IMR-90 (cell line): ENCODE results near the gene LRP11. TPM values are rescaled to one million over a fixed set of nuclear protein-coding genes. Genes with fewer than 3 reads are reported as not detected.
A peak's percentile ranks its signal among the peaks of the same experiment; 100 is the strongest.

Experiments
- ATAC-seq: fragments of 200-7000 bp; cut with Tn5 transposase; 2 replicates; pipeline ENCODE4 v1.9.1; 2020; ENCODE audit warnings: low read depth, mild to moderate bottlenecking, moderate library complexity
- BruUV-seq: library from RNA; stranded (reverse); fragments of 400-500 nt; replicated peaks from 2 replicates; lab custom pipeline; 2021; lab: Mats Ljungman, UMichigan
- CTCF ChIA-PET: fragments of 300-600 bp; formaldehyde crosslinking; extraction: SDS; loops from one replicate; lab custom pipeline; 2021; ENCODE audit warnings: antibody characterized with exemption; lab: Yijun Ruan, JAX
- POLR2A ChIA-PET: fragments of 300-600 bp; sonication (Branson Sonifier 250); formaldehyde crosslinking; loops from one replicate; lab custom pipeline; 2022; ENCODE audit warnings: antibody characterized with exemption; ENCODE audit not compliant: unreplicated experiment; lab: Charles Lee
- DNase-seq: peaks from one replicate; pipeline ENCODE4 v3.0.0; 2013
- H2AFZ ChIP-seq: replicated peaks from 2 replicates; pipeline ENCODE3; 2013; ENCODE audit warnings: low read length, mild to moderate bottlenecking; ENCODE audit not compliant: poor library complexity
- H2AK5ac ChIP-seq: 2 replicates; pipeline ENCODE4 v1.6.1; 2013; ENCODE audit warnings: low read depth, low read length, inconsistent platforms
- H2AK9ac ChIP-seq: replicated peaks from 2 replicates; pipeline ENCODE3; 2013; ENCODE audit warnings: mild to moderate bottlenecking, low read depth, low read length, moderate library complexity; ENCODE audit not compliant: poor library complexity
- H2BK120ac ChIP-seq: 2 replicates; pipeline ENCODE4 v1.6.1; 2013; ENCODE audit warnings: low read depth, low read length, inconsistent platforms
- H2BK15ac ChIP-seq: 3 replicates; pipeline ENCODE4 v1.6.1; 2013; ENCODE audit warnings: low read depth, low read length, inconsistent platforms
- H2BK20ac ChIP-seq: 2 replicates; pipeline ENCODE4 v1.6.1; 2013; ENCODE audit warnings: low read depth, mild to moderate bottlenecking, inconsistent platforms, low read length, moderate library complexity
- H2BK5ac ChIP-seq: 2 replicates; pipeline ENCODE4 v1.6.1; 2013; ENCODE audit warnings: mild to moderate bottlenecking, low read depth, low read length, inconsistent platforms; ENCODE audit not compliant: poor library complexity, severe bottlenecking
- H3K14ac ChIP-seq: replicated peaks from 2 replicates; pipeline ENCODE4 v1.6.1; 2013; ENCODE audit warnings: low read depth, low read length, inconsistent platforms
- H3K18ac ChIP-seq: 2 replicates; pipeline ENCODE4 v1.6.1; 2013; ENCODE audit warnings: low read depth, low read length, control low read depth
- H3K23ac ChIP-seq: 2 replicates; pipeline ENCODE4 v1.6.1; 2013; ENCODE audit warnings: low read depth, low read length, inconsistent platforms
- H3K27ac ChIP-seq: 2 replicates; pipeline ENCODE4 v1.5.1; 2013; ENCODE audit warnings: mild to moderate bottlenecking, control low read depth, low read length; ENCODE audit not compliant: insufficient read depth
- H3K27me3 ChIP-seq: 2 replicates; pipeline ENCODE4 v1.6.1; 2013; ENCODE audit warnings: low read length; ENCODE audit not compliant: control insufficient read depth, insufficient read depth
- H3K36me3 ChIP-seq: 2 replicates; pipeline ENCODE4 v1.6.1; 2013; ENCODE audit warnings: low read length, mixed read lengths; ENCODE audit not compliant: control insufficient read depth, insufficient read depth
- H3K4ac ChIP-seq: 2 replicates; pipeline ENCODE4 v1.6.1; 2013; ENCODE audit warnings: low read depth, low read length, inconsistent platforms
- H3K4me1 ChIP-seq: 2 replicates; pipeline ENCODE4 v1.6.1; 2013; ENCODE audit warnings: low read length, mixed read lengths; ENCODE audit not compliant: control insufficient read depth, insufficient read depth
- H3K4me2 ChIP-seq: 2 replicates; pipeline ENCODE4 v1.6.1; 2013; ENCODE audit warnings: low read depth, mild to moderate bottlenecking, control low read depth, low read length, moderate library complexity
- H3K4me3 ChIP-seq: 2 replicates; pipeline ENCODE4 v1.5.1; 2013; ENCODE audit warnings: low read depth, mild to moderate bottlenecking, control low read depth, low read length, moderate library complexity; ENCODE audit not compliant: insufficient read depth
- H3K56ac ChIP-seq: 2 replicates; pipeline ENCODE4 v1.6.1; 2013; ENCODE audit warnings: low read length, inconsistent platforms; ENCODE audit not compliant: insufficient read depth; ENCODE audit errors: extremely low read depth
- H3K79me1 ChIP-seq, 2 experiments: 2 replicates each; pipeline ENCODE4 v1.6.1; 2013; ENCODE audit warnings: low read length in 2 of 2, inconsistent platforms in 1 of 2, low read depth in 1 of 2
- H3K9ac ChIP-seq: 2 replicates; pipeline ENCODE4 v1.6.1; 2013; ENCODE audit warnings: low read depth, low read length, control low read depth
- H3K9me1 ChIP-seq: 2 replicates; pipeline ENCODE4 v1.6.1; 2013; ENCODE audit warnings: low read length, inconsistent platforms; ENCODE audit not compliant: insufficient read depth
- H3K9me3 ChIP-seq: 2 replicates; pipeline ENCODE4 v1.6.1; 2013; ENCODE audit warnings: low read length; ENCODE audit not compliant: control insufficient read depth, insufficient read depth
- H4K20me1 ChIP-seq: 2 replicates; pipeline ENCODE4 v1.6.1; 2013; ENCODE audit warnings: low read length, inconsistent platforms; ENCODE audit not compliant: insufficient read depth
- H4K5ac ChIP-seq: 2 replicates; pipeline ENCODE4 v1.6.1; 2013; ENCODE audit warnings: mild to moderate bottlenecking, low read depth, low read length, control low read depth
- H4K8ac ChIP-seq, 2 experiments: 2 replicates each; pipeline ENCODE4 v1.6.1; 2013; ENCODE audit warnings: low read depth in 2 of 2, low read length in 2 of 2, control low read depth in 1 of 2, inconsistent platforms in 1 of 2
- H4K91ac ChIP-seq: 2 replicates; pipeline ENCODE4 v1.6.1; 2013; ENCODE audit warnings: low read depth, low read length, inconsistent platforms; ENCODE audit not compliant: insufficient read depth
- BHLHE40 ChIP-seq: fragments of 150-350 bp; IDR thresholded peaks from 2 replicates; pipeline ENCODE4 v1.6.1; 2016; ENCODE audit warnings: mild to moderate bottlenecking, low read depth, low read length
- FOS ChIP-seq: fragments of 150-350 bp; IDR thresholded peaks from 2 replicates; pipeline ENCODE4 v1.6.1; 2016; ENCODE audit warnings: low read depth, low read length
- MAFK ChIP-seq: IDR thresholded peaks from 2 replicates; pipeline ENCODE4 v1.6.1; 2012; ENCODE audit warnings: low read depth, low read length, improper control_type of control experiment
- MAZ ChIP-seq: IDR thresholded peaks from 2 replicates; pipeline ENCODE4 v1.6.1; 2012; ENCODE audit warnings: low read depth, mild to moderate bottlenecking, low read length, improper control_type of control experiment, moderate library complexity, borderline replicate concordance
- NFE2L2 ChIP-seq: fragments of 150-350 bp; IDR thresholded peaks from 2 replicates; pipeline ENCODE4 v1.6.1; 2016; ENCODE audit warnings: low read depth, mild to moderate bottlenecking, low read length
- RAD21 ChIP-seq: IDR thresholded peaks from 2 replicates; pipeline ENCODE4 v1.6.1; 2012; ENCODE audit warnings: low read length, improper control_type of control experiment
- RCOR1 ChIP-seq: IDR thresholded peaks from 2 replicates; pipeline ENCODE4 v1.6.1; 2012; ENCODE audit warnings: mild to moderate bottlenecking, low read length, improper control_type of control experiment; ENCODE audit not compliant: insufficient replicate concordance
- WGBS, 2 experiments: methylation state at CpG; one replicate each; pipeline versions ENCODE4 v1.1.5 to v1.1.7; 2013; ENCODE audit warnings: missing lambda C conversion rate in 2 of 2; ENCODE audit not compliant: insufficient read length in 1 of 2; ENCODE audit errors: extremely low coverage in 2 of 2; 5-methylcytosine and 5-hydroxymethylcytosine counted together
- dilution Hi-C: fragments of 300-500 bp; cut with HindIII; formaldehyde crosslinking; loops from one replicate; pipeline ENCODE4 v1.14.3; 2018; ENCODE audit warnings: low sequenced_read_pairs; ENCODE audit not compliant: unreplicated experiment
- in situ Hi-C: fragments of 300-500 bp; cut with MboI; formaldehyde crosslinking; loops from 3 replicates; pipeline ENCODE4 v1.14.3; 2019; ENCODE audit warnings: low sequenced_read_pairs, inconsistent platforms, mixed read lengths
- intact Hi-C: fragments of 100-400 bp; cut with micrococcal nuclease; formaldehyde crosslinking; loops from 2 replicates; pipeline ENCODE4 v1.10.0; 2022
- polyA plus RNA-seq, 3 experiments: library from polyadenylated mRNA; depleted of rRNA; stranded (reverse); fragments of >200 nt; gene quantifications; 2 replicates each; pipeline ENCODE4 v1.2.3, GENCODE V29; 2012; ENCODE audit warnings: low replicate concordance in 1 of 3
- total RNA-seq: library from RNA; depleted of rRNA; stranded (reverse); fragments of >200 nt; gene quantifications from 2 replicates; pipeline ENCODE4 v1.2.3, GENCODE V29; 2012

Gene LRP11
- total and polyA plus RNA-seq, 2 of the 4 experiments (the other 2 are of a cell fraction) = 48.8 to 63.8 TPM

DNA sequence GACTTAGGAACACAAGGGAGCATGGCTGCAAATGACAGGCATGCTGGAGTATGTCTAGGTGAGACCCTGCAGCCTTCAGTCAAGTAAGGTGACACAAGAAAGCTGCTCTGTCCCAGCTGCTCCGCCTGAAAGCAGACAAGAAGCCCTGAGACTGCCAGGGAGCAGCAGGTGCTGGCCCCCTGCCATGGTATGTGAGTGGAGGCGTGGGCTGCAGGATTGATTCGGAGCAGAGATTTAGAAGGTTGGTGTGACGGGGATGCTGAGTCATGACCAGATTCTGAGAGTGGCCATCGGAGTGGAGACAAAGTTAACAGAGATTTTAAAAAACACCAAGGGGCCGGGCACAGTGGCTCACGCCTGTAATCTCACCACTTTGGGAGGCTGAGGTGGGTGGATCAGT lies 17.8 kb downstream of the LRP11 start:
- Histone ChIP-seq H3K36me3 (peaks cover 14% of the 10 kb centered on the region), H2BK15ac (peak overlapping the region; percentile 93; the same call in 2 of the 3 replicates), H3K4ac (peak overlapping the region; percentile 93), H2BK5ac (peak overlapping the region; percentile 43), H2AK9ac (peak overlapping the region; percentile 82), H2BK20ac (peak overlapping the region; percentile 78), H3K9me1 (peaks cover 41% of the 10 kb centered on the region), H3K4me1 (peaks cover 31% of the 10 kb centered on the region), H3K4me2 (peak overlapping the region; percentile 2; the same call in 1 of the 2 replicates), H4K91ac (peak overlapping the region; percentile 92), H3K14ac (peak overlapping the region; percentile 62), H3K18ac (peak overlapping the region; percentile 0), H3K9me3 (no peaks in the 10 kb centered on the region), H4K5ac (no peak overlapping the region), H2BK120ac (peak overlapping the region; percentile 88), H3K9ac (no peak overlapping the region), H3K56ac (0 out of 2 replicates have a peak overlapping the region, but pooled peaks have one; percentile 62), H2AK5ac (peak overlapping the region; percentile 93), H4K20me1 (peaks cover 11% of the 10 kb centered on the region), H4K8ac (peak overlapping the region in 1 of 2 experiments; percentile 31; a peak in 2 of 4 replicates), H3K27me3 (no peaks in the 10 kb centered on the region), H3K27ac (peak overlapping the region; percentile 14), H3K4me3 (no peak overlapping the region), H2AFZ (no peak overlapping the region), H3K79me1 (peaks cover 28 to 71% of the 10 kb centered on the region in 2 experiments), H3K23ac (peak overlapping the region; percentile 55; the same call in 1 of the 2 replicates)
- TF ChIP-seq RAD21 (no peak), BHLHE40 (peak; percentile 34; the same call in 1 of the 2 replicates), RCOR1 (peak; percentile 34), MAFK (peak; percentile 67), NFE2L2 (peak; percentile 91), MAZ (no peak), FOS (peak; percentile 59; the same call in 1 of the 2 replicates)
- peak; percentile 48 for ATAC-seq
- DNase-seq = peak; percentile 95
- ChIA-PET CTCF (no interaction called here), POLR2A (no interaction called here)
- in situ Hi-C loops (loop anchor here (25.0 kb wide), 1 partner anchor 1216 kb away; no protein-coding TSS in a partner anchor), intact Hi-C loops (no loop called here), dilution Hi-C loops (no loop called here)
- 0% methylated on average over 3 of the region's 7 CpGs; no CpG with 5 or more reads in 1 of the 2 experiments for WGBS, 2 experiments
- no TSS peak for BruUV-seq
